ENCODE measurements around the gene SLIT2. TPM values are rescaled to one million over a fixed set of nuclear protein-coding genes. Genes with fewer than 3 reads are reported as not detected.

SLIT2 gene
- total RNA-seq, 1 experiment from 2014 or later: 3.8 TPM

- no TSS peak for BruUV-seq (replicated peaks)
- H3K4me3 ChIP-seq (replicated peaks in 1 of 2; ENCODE audit: low read depth in 1 of 2, low read length in 2 of 2): no peak overlapping the region
- ATAC-seq: no peak
Observed at GRCh38 chr4:20260821-20261220, 9.1 kb downstream of the SLIT2 start.

More at GRCh38 chr4:20260821-20261220, 9.1 kb downstream of the SLIT2 start:
- Histone ChIP-seq H3K36me3 (ENCODE audit: control insufficient read depth in 1 of 2, insufficient read depth in 2 of 2, low read length in 2 of 2) (no peaks in the 10 kb centered on the region), H3K4me2 (ENCODE audit: low read length) (no peak overlapping the region), H3K79me2 (ENCODE audit: insufficient read depth, low read length) (no peaks in the 10 kb centered on the region), H3K27ac (ENCODE audit: low read depth, low read length) (no peak overlapping the region), H4K20me1 (ENCODE audit: insufficient read depth) (no peaks in the 10 kb centered on the region), H3K9me2 (ENCODE audit: insufficient read depth) (no peaks in the 10 kb centered on the region), H3K9ac (ENCODE audit: low read length) (no peak overlapping the region), H2AFZ (ENCODE audit: low read depth, low read length, poor library complexity, severe bottlenecking) (no peak overlapping the region), H3K27me3 (ENCODE audit: insufficient read depth, low read length) (no peaks in the 10 kb centered on the region), H3K4me1 (ENCODE audit: control insufficient read depth in 1 of 2, insufficient read depth in 2 of 2, low read length in 2 of 2) (no peaks in the 10 kb centered on the region), H3K9me3 (ENCODE audit: control insufficient read depth in 1 of 2, insufficient read depth in 1 of 2, low read depth in 1 of 2, low read length in 2 of 2) (no peaks in the 10 kb centered on the region)
- CTCF ChIA-PET: no interaction called here
- RAD21 ChIA-PET (ENCODE audit: low non-redundant PET in 1 of 2, low total read pairs in 2 of 2, uncharacterized antibody in 2 of 2, unreplicated experiment in 2 of 2): no interaction called here
- intact Hi-C loops (cut with micrococcal nuclease): no loop called here
- no peak for DNase-seq (ENCODE audit: low read depth, low spot score)
- POLR2A ChIA-PET: no interaction called here
- TF ChIP-seq SRF (IDR thresholded peaks at IDR 0.05; ENCODE audit: low read depth): no peak
- no peak for TF ChIP-seq ZFX (IDR thresholded peaks at IDR 0.05)
- TF ChIP-seq EZH2phosphoT487 (IDR thresholded peaks at IDR 0.05; ENCODE audit: borderline replicate concordance): no peak
- TF ChIP-seq JUND (IDR thresholded peaks at IDR 0.05): no peak
- no peak for TF ChIP-seq EZH2 (IDR thresholded peaks at IDR 0.05)
- TF ChIP-seq MAX (IDR thresholded peaks at IDR 0.05): no peak
- TF ChIP-seq ZBTB33 (IDR thresholded peaks at IDR 0.05; ENCODE audit: extremely low read depth, insufficient replicate concordance, low read length): no peak
- TF ChIP-seq CBX3 (IDR thresholded peaks at IDR 0.05; ENCODE audit: low read depth): no peak
- no peak for TF ChIP-seq SP1 (IDR thresholded peaks at IDR 0.05; ENCODE audit: low read depth)
- TF ChIP-seq CTCF (IDR thresholded peaks at IDR 0.05 in 2 of 3, conservative IDR thresholded peaks at IDR 0.05 in 1 of 3; ENCODE audit: borderline replicate concordance in 1 of 3, insufficient read depth in 1 of 3, low read depth in 2 of 3, low read length in 2 of 3): no peak
- no peak for TF ChIP-seq YY1 (IDR thresholded peaks at IDR 0.05; ENCODE audit: extremely low read depth, insufficient replicate concordance, low read depth, low read length)
- TF ChIP-seq ATF3 (IDR thresholded peaks at IDR 0.05): no peak
- TF ChIP-seq EGR1 (IDR thresholded peaks at IDR 0.05; ENCODE audit: low read depth): no peak
- TF ChIP-seq POLR2AphosphoS5 (IDR thresholded peaks at IDR 0.05; ENCODE audit: low read depth, low read length): no peak
- no peak for TF ChIP-seq TCF7L2 (IDR thresholded peaks at IDR 0.05; ENCODE audit: borderline replicate concordance, extremely low read depth, insufficient read depth, insufficient read length)
- no peak for TF ChIP-seq SIN3A (IDR thresholded peaks at IDR 0.05; ENCODE audit: low read depth)

Data from HCT116 (cell line).